Transverse colon (tissue), 4 donors: ENCODE results near the gene TMEM117.

Experiments
- POLR2A ChIP-seq: fragments of 450-650 bp; IDR thresholded peaks from one replicate; pipeline ENCODE4 v1.6.1; 2016; ENCODE audit warnings: antibody characterized with exemption, mild to moderate bottlenecking, moderate library complexity
- POLR2AphosphoS5 ChIP-seq, 3 donors: sonication (generic); formaldehyde crosslinking; IDR thresholded peaks; one replicate each; pipeline ENCODE4 v1.6.1; 2016; ENCODE audit warnings: antibody characterized with exemption in 3 of 3
- TF ChIP-seq, protein P1 (sequence below), 5 experiments: fragments of 200-600 bp in 3 of 5; fragments of 450-650 bp in 2 of 5; sonication (generic) in 3 of 5; IDR thresholded peaks; 1 replicate in 2 of 5; 2 replicates in 3 of 5; pipeline ENCODE4 v1.5.1; 2016 to 2017; ENCODE audit warnings: antibody characterized with exemption in 5 of 5, inconsistent platforms in 3 of 5, mild to moderate bottlenecking in 2 of 5, moderate library complexity in 1 of 5

DNA sequence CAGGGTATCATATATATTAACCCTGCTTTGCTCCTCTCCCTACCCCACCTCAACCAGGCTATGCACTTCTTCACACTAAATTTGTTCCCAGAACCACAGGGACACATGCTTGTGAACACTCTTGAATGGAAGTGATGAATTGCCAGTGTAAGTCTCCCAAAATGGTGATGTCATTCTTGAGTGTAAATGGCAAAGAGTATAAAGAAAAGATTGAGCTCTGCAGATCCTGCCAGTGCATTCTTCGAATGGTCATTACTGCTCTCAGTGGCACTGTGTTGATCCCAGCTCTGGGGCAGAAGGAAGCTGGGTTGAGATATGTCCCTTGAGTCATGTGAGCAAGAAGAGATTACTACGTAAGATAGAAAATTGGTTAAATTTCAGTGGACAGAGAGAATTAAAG lies 313.1 kb downstream of the TMEM117 start:
- TF ChIP-seq POLR2A (no peak), POLR2AphosphoS5 (IDR thresholded peaks at IDR 0.05) (no peak)
- TF ChIP-seq, protein P1, sequence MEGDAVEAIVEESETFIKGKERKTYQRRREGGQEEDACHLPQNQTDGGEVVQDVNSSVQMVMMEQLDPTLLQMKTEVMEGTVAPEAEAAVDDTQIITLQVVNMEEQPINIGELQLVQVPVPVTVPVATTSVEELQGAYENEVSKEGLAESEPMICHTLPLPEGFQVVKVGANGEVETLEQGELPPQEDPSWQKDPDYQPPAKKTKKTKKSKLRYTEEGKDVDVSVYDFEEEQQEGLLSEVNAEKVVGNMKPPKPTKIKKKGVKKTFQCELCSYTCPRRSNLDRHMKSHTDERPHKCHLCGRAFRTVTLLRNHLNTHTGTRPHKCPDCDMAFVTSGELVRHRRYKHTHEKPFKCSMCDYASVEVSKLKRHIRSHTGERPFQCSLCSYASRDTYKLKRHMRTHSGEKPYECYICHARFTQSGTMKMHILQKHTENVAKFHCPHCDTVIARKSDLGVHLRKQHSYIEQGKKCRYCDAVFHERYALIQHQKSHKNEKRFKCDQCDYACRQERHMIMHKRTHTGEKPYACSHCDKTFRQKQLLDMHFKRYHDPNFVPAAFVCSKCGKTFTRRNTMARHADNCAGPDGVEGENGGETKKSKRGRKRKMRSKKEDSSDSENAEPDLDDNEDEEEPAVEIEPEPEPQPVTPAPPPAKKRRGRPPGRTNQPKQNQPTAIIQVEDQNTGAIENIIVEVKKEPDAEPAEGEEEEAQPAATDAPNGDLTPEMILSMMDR (IDR thresholded peaks at IDR 0.05), result no peak
